ENCODE measurements around the gene ZBTB4. TPM values are rescaled to one million over a fixed set of nuclear protein-coding genes. Genes with fewer than 3 reads are reported as not detected.

ZBTB4 gene
- total RNA-seq, 1 donor from 2014 or later: 24.6 TPM

- no peak for TF ChIP-seq CTCF (conservative IDR thresholded peaks at IDR 0.05; ENCODE audit: low read depth, low read length)
- no peak for DNase-seq (ENCODE audit: low read depth)
- no peak overlapping the region for H3K4me3 ChIP-seq (ENCODE audit: low read depth, low read length)
These were observed 15.3 kb downstream of the ZBTB4 start for GRCh38 chr17:7464081-7464480.

- no peak overlapping the region for H3K4me3 ChIP-seq (ENCODE audit: low read depth, low read length)
- TF ChIP-seq CTCF (conservative IDR thresholded peaks at IDR 0.05; ENCODE audit: low read depth, low read length): no peak
- no peak for DNase-seq (ENCODE audit: low read depth)
These were observed 16.0 kb downstream of the ZBTB4 start for GRCh38 chr17:7463372-7463846.

- DNase-seq (ENCODE audit: low read depth): no peak
- no peak for TF ChIP-seq CTCF (conservative IDR thresholded peaks at IDR 0.05; ENCODE audit: low read depth, low read length)
- H3K4me3 ChIP-seq (ENCODE audit: low read depth, low read length): no peak overlapping the region
These were observed 16.7 kb downstream of the ZBTB4 start for GRCh38 chr17:7462474-7463371.

GRCh38 chr17:7460850-7461660 lies 18.4 kb downstream of the ZBTB4 start:
- no peak for TF ChIP-seq CTCF (conservative IDR thresholded peaks at IDR 0.05; ENCODE audit: low read depth, low read length)
- no peak overlapping the region for H3K4me3 ChIP-seq (ENCODE audit: low read depth, low read length)
- DNase-seq (ENCODE audit: low read depth): no peak

GRCh38 chr17:7459961-7460545 lies 19.4 kb downstream of the ZBTB4 start:
- no peak for TF ChIP-seq CTCF (conservative IDR thresholded peaks at IDR 0.05; ENCODE audit: low read depth, low read length)
- no peak for DNase-seq (ENCODE audit: low read depth)

GRCh38 chr17:7448461-7448860 lies 31.0 kb downstream of the ZBTB4 start:
- TF ChIP-seq CTCF (conservative IDR thresholded peaks at IDR 0.05; ENCODE audit: low read depth, low read length): no peak
- H3K4me3 ChIP-seq (ENCODE audit: low read depth, low read length): no peak overlapping the region

More at GRCh38 chr17:7459961-7460545, 19.4 kb downstream of the ZBTB4 start:
- no peak overlapping the region for H3K4me3 ChIP-seq (ENCODE audit: low read depth, low read length)

More at GRCh38 chr17:7448461-7448860, 31.0 kb downstream of the ZBTB4 start:
- no peak for DNase-seq (ENCODE audit: low read depth)
